Sciatic nerve (tissue), 2 donors: ENCODE data around the gene CCNC. TPM values are rescaled to one million over a fixed set of nuclear protein-coding genes. Genes with fewer than 3 reads are reported as not detected.

Experiments
- ATAC-seq: fragments of 200-7000 bp; cut with Tn5 transposase; one replicate; pipeline ENCODE4 v1.9.1; 2020; ENCODE audit warnings: mild to moderate bottlenecking, moderate library complexity
- DNase-seq: peaks from one replicate; pipeline ENCODE4 v3.0.0-alpha.2; 2020; ENCODE audit warnings: low spot score
- intact Hi-C: fragments of 100-400 bp; cut with DNase I; formaldehyde crosslinking; loops from one replicate; pipeline ENCODE4 v1.14.2; 2022
- total RNA-seq: library from RNA; stranded (reverse); fragmentation: NEBNext Ultra II Directional; extraction: Animal tissue kit (Norgen Biotek cat#: 25700); gene quantifications from one replicate; pipeline ENCODE4 v1.2.1, GENCODE V29; 2021
- donor health status: DM: no; HTN: no; CAD: no.
- donor health status: DM: no; HTN: no; CAD: no.

Gene CCNC, protein sequence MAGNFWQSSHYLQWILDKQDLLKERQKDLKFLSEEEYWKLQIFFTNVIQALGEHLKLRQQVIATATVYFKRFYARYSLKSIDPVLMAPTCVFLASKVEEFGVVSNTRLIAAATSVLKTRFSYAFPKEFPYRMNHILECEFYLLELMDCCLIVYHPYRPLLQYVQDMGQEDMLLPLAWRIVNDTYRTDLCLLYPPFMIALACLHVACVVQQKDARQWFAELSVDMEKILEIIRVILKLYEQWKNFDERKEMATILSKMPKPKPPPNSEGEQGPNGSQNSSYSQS
- 32.5 TPM for total RNA-seq

DNA sequence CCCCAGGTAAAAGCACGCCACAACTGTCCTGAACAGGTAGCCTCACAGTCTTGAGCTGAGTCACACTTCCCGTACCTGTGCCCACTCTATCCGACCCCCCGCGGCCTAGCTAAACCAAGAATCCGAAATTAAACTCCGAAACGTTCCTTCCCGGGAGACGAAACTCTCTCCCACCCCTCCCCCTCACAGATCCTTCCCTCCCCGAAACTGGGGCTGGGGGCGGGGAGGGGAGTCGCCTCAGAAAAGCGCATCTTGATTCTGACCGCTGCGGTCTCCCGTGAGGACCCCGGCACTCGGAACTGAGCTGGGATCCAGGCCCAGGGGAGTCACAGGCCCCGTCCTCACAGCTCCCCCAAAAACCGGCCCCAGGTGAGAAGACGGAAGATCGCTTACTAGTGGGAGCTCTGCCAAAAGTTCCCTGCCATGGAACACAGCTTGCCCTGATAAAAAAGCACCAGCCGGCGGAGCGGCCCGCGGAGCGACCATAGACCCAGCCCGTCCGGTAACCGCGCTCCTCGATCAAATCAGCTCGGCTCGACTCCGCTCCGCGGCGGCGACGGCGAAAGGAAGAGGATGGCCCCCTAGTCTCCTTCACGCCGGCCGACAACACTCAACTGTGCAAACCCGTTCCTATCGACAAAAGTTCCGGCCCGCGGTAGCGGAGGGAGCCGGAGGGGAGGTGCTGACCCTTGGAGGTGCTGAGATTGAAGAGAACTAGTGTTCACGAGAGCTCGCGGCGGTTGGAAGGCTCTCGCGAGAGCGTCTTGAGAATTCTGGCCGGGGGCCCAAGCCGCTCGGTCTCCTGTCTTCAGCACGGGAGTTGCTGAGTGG, at the start of gene CCNC:
Gene CCNC (minus strand): TSS at position 558 of the 831 bp plus-strand sequence. CDS start 133 bp downstream, at position 425.
- ATAC-seq (peak; percentile 99), DNase-seq (peak; percentile 94)
- intact Hi-C loops = loop anchor here (2.0 kb wide), 1 partner anchor 46 kb away; no protein-coding TSS in a partner anchor

DNA sequence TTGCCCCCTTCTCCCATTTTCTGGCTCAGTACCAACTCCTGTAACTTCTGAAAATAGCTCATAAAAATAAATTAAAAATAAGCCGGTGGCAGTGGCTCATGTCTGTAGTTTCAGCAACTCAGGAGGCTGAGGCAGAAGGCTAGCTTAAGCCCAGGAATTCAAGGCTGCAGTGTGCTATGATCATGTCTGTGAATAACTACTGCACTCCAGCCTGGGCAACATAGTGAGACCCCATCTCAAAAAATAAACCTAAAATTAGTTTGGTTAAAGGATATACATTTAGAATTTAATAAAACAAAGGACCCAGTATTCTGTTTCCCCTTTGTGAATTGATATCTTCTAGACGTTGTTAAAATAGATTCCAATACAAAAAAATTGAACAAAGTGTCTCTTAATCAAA, 48.7 kb upstream of the CCNC start:
- DNase-seq (no peak), ATAC-seq (no peak)
- intact Hi-C loops = no loop called here

DNA sequence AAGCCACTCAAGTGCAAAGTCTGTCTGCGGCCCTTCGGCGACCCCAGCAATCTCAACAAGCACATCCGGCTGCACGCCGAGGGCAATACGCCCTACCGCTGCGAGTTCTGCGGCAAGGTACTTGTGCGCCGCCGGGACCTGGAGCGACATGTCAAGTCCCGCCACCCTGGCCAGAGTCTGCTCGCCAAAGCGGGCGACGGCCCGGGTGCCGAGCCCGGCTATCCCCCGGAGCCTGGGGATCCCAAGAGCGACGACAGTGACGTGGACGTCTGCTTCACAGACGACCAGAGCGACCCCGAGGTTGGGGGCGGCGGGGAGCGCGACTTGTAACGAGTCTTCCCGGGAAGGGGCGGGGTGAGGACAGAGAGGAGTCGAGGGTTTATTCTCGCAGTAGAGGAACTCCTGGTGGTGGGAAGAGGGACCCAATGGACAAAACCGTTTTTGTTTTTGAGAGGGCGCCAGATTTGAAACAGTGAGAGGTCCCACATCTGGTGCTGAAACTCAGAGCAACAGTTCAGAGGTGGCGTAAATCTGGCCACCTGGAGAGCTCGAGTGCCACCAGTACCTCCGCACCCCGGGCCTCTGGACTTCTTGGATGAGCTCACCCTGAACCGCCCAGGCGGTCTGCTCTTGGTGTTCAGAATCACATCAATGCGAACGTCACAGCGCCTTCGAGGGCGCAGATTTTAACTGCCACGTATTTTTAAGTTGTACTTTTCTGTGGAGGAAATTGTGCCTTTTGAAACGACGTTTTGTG, 46.1 kb upstream of the CCNC start:
- ATAC-seq (no peak), DNase-seq (no peak)
- intact Hi-C loops = no loop called here

DNA sequence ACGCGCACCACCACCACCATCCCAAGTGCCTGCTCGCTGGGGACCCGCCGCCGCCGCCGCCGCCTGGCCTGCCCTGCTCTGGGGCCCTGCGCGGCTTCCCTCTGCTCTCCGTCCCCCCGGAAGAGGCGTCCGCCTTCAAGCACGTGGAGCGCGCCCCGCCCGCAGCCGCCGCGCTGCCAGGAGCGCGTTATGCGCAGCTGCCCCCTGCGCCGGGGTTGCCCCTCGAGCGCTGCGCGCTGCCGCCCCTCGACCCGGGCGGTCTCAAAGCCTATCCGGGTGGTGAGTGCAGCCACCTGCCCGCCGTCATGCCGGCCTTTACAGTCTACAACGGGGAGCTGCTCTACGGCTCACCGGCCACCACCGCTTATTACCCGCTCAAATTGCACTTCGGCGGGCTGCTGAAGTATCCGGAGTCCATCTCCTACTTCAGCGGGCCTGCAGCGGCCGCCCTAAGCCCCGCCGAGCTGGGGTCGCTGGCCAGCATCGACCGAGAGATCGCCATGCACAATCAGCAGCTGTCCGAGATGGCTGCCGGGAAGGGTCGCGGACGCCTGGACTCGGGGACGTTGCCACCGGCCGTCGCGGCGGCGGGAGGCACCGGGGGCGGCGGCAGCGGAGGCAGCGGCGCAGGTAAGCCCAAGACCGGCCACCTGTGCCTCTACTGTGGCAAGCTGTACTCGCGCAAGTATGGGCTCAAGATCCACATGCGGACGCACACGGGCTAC, 45.4 kb upstream of the CCNC start:
- intact Hi-C loops = no loop called here
- peak; percentile 13 for ATAC-seq
- no peak for DNase-seq

DNA sequence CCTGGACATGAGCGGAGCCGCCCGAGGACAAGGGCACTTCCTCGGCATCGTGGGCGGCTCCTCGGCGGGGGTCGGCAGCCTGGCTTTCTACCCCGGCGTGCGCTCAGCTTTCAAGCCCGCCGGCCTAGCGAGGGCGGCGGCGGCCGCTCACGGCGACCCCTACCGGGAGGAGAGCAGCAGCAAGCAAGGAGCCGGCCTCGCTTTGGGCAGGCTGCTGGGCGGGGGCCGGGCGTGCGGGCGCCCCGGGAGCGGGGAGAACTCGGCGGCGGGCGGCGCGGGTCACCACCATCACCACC, 44.9 kb upstream of the CCNC start:
- no peak for DNase-seq
- peak; percentile 65 for ATAC-seq

DNA sequence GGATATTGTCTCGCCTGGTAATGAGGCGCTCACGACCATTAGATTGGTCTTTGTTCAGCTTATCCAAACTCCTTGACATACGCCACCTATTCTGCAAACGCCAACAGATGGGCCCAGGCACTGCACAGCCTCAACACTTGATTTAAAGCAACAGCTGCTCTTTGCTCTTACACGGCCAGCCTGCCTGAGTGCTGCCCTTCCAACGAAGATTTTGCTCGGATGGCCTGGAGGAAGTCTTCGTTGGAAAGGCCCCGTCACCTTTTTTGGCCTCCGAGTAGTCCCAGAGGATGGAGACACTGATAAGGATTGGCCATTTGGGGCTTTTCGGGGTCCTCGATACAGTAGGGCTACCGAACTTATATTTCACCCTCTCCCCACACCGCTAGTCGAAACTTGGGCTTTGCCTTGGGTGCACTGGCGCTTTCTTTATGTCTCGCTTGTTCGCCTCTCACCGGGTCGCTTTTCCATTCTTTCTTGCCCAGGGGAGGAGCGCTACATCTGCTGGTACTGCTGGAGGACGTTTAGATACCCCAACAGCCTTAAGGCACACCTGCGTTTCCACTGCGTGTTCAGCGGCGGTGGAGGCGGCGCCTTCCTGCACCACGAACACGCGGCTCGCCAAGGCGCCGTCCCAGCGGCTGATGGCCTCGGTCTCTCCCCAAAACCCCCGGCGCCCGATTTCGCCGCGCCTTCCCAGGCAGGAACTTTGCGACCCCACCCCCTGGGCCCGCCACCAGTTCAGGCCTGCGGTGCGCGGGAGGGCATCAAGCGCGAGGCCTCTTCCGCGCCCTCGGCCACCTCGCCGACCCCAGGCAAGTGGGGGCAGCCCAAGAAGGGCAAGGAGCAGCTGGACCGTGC, 44.3 kb upstream of the CCNC start:
- intact Hi-C loops = no loop called here
- DNase-seq (no peak), ATAC-seq (peak; percentile 13)

More for the DNA sequence above, 44.9 kb upstream of the CCNC start:
- intact Hi-C loops = no loop called here

DNA sequence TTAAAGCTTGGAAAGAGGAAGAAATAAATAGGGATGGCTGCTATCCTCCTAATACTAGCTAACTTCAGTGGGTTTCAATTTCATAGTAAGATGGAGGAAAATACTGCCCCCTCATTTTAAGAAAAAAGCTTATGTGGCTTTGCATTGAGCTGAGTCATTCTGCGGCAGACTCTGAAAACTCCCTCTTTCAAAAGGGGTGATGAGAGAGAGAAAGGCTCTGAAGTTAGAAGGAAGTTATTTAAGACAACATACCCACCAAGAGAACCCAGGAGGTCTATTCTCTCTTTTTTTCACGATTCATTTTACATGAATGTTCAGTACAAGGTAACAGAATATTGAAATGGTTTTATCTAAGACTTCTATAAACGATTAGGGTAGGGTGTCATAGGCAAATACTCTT, 42.7 kb upstream of the CCNC start:
- no peak for DNase-seq
- intact Hi-C loops = no loop called here
- ATAC-seq = no peak

DNA sequence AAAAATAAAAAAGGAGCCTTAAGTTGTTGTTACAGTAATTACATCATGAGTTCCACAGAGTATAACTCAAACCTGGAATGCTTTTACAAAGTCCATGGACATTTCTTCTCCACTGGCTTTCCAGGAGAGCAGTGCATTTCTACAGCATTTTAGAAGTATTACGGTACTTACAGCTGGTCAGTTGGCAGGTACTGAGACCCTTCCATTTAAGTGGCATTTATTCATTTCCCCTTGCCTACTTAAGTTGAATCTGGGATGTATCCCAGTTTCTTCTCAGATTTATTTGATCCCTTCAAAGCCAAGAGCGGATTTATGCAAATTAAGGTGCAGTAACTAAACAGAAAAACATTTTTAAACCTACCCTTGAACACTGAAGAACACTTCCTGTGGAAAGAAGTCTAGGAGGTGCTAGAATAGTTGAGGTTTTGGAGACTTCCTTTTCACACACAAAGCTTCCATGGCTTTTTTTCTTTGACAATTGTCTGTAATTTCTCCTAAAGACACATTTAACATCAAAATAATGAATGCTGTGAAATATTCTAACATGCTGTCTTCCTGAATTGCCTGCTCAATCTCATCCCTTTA, 41.5 kb upstream of the CCNC start:
- intact Hi-C loops = loop anchor here (10.0 kb wide), 1 partner anchor 855 kb away; the partner anchor contains the start of gene SIM1
- no peak for ATAC-seq

DNA sequence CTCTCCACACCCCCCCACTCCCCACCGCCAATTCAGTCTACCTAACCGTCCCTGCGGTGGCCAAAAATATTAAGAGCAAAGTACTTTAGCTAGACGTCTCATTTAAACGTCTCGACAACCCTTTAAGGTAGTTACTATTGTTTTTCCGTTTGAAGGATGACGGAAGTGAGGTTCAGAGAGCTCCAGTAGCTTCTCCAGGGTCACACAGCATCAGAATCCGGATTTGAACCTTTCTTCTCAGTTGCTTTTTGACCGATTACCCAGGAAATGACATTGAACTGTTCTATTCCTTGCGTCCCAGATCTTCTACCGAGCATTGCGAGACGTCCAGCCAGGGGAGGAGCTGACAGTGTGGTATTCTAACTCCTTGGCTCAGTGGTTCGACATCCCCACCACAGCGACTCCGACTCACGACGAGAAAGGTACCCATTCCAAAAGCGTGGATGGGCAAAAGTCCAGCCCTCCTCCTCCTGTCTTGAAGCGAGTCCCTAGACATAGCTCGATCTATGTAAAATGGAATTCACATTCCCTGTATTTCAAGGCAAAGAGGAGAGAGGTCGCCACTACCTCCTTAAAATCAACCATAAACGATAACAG, 40.5 kb upstream of the CCNC start:
- intact Hi-C loops = loop anchor here (10.0 kb wide), 1 partner anchor 856 kb away; the partner anchor contains the start of gene SIM1
- ATAC-seq (no peak), DNase-seq (no peak)

More for the DNA sequence above, 41.5 kb upstream of the CCNC start:
- DNase-seq = no peak

DNA sequence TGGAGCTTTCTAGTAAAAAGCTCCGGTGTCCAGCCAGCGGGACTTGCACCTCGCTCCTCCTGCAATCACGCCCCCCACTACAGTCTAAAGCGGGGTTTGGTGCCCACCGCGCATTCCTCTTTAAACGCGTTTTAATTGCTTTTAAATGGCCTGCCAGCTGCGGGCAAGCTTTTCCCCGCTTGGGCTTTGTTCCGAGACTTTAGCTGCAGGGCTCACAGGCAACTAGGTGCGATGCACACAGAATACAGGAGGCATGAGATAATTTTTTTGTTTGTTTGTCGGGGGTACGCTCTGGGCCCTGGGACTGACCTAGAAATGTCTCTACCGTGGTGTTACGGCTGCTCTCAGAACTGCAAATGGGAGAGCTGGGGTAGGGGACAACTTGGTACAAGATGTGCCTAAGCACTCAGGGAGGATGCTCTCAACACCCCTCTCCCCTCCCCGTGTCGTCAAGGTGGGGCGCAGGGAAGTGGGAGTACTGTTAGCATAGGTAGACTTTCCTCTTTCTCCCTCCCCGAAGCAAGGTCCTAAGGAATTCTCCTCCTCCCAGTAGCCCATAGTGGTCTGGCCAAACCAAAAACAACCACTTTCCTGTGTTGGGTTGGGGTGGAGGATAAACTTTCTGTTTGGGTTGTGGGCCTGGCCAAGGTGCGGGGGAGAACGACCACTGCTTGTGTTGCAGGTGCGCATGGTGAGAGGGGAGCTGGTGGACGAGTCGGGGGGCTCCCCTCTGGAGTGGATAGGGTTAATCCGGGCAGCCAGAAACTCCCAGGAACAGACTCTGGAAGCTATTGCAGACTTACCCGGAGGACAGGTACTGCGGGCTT, 39.8 kb upstream of the CCNC start:
- intact Hi-C loops = loop anchor here (10.0 kb wide), 1 partner anchor 857 kb away; the partner anchor contains the start of gene SIM1
- DNase-seq (no peak), ATAC-seq (no peak)

DNA sequence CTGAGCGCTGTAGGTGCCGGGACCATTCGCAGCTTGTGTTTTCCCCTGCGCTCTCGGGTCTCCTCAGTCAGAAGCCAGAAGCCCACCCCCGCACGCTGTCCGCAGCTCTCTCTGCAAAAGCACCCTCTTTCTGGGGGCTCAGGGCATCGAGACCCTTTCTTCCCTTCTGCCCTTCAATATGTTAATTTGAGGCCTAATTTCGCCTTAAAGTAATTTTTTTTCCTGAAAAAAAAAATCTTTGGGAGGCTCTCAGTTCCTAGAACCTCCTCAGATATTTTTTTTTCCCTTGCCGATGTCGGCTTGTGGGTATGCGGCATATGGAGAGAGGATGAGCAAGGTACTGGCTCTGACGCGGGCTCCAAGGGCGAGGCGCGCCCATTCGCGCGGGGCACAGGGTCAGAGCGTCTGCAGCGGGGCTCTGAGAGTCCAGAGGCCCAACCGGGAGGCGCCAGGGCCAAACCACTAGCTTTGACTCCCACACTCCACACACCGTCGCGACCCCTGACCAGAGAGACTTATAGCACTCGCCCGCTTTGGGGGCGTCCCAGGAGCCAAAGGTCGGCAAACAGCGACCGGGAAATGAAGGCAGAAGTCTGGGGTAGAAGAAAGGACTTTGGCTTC, 39.1 kb upstream of the CCNC start:
- ATAC-seq = no peak
- intact Hi-C loops = loop anchor here (10.0 kb wide), 1 partner anchor 857 kb away; the partner anchor contains the start of gene SIM1
- no peak for DNase-seq

DNA sequence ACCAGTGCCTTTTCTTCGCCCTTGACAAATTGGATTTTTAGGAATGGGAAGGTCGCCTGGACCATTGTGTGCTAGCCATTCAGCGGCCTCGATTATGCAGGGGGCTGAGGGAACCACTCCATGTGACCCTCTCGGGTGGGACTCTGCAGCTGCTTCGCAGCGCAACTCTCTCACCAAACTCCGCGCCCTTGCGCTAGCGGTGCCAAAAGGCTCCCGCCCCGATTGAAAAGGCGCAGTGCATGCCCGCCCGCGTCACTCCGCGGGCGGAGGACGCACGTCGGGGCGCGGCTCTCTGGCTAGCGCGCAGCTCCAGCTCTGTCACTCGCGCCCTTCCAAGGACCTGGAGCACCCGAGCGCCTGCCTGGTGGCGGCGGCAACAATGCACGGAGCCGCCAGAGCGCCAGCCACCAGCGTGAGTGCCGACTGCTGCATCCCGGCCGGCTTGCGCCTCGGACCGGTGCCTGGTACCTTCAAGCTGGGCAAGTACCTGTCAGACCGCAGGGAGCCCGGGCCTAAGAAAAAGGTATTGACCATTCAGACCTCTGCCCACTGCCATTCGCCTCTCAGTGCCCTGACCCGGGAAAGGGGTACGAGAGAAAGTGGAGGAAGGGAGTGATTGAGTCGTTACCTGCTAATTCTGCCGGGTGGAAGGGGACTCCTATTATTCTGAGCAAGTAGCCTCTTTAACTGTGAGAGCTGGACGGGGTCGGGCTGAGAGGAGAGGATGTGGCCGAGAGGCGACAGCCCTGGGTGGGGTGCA, 38.4 kb upstream of the CCNC start, which contains the start of gene PRDM13:
Gene PRDM13 (plus strand): TSS at position 178 of the 760 bp plus-strand sequence. CDS start 202 bp downstream, at position 380.
- ATAC-seq (no peak), DNase-seq (no peak)
- intact Hi-C loops = loop anchor here (10.0 kb wide), 1 partner anchor 858 kb away; the partner anchor contains the start of gene SIM1

DNA sequence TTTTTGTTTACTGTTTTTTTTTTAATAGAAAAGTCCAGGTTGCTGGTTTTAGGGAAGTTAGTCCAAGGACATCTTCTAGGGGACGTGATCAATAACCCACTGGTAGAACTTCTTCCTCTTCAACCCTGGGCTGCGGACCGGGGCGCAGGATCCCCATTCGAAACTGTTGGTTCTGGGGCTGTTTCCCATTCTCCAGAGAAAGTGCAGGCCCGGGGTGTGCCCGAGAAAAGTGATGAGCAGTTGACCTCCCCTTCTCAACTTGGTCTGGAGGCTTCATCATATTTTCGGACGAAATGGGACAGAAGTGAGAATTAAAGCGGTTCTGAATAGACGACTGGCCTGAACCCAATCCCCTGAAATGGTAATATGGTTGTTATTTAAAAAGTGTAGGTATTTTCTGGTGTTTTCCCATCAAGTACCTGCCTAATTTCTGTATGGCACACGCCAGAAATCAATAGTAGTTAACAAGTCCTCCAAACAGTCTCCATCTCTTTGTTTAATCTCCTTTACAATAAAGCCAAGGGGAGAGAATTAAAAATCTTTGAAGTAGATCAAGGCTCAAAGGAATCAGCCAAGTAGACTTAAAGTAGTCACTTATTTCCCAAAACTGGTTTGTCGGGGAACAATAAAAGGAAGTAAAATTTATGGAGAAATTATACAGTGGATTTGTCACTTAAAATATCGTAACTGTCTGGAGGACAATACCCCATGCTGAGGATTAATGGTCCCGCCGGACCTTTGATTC, 37.6 kb upstream of the CCNC start:
- intact Hi-C loops = loop anchor here (10.0 kb wide), 1 partner anchor 859 kb away; the partner anchor contains the start of gene SIM1
- ATAC-seq (no peak), DNase-seq (no peak)

DNA sequence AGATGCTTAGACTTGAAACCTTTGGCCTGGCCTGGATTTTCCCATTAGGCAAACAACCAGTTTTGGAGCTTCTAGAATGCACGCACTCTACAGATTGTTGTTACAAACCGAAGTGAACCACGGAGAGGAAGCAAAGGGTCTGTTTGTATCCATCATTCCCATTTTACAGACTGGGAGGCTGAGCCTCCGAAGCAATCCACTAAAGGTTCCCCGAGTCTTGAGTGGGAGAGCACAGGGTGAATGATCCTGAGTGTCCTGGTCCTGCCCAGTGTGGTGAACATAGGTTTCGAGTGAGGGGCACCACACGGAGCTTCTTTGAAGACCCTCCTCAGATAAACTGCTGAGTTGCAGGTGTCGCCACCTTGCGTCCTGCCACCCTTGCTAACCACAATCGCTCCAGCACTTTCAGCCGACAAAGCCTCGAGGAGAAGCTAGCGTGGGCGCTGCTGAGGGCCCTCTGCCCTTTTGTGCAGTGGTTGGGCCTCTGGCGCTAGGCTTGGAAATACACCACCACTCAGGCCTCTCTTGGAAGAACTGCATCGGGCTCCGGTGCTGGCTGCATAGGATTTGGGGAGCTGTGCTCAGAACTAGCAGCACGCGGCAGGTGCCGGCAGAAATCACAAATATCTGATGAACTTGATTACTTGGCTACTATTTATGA, 36.7 kb upstream of the CCNC start:
- intact Hi-C loops = loop anchor here (10.0 kb wide), 1 partner anchor 860 kb away; the partner anchor contains the start of gene SIM1
- no peak for ATAC-seq

More for the DNA sequence above, 36.7 kb upstream of the CCNC start:
- no peak for DNase-seq
